ENCODE measurements around the gene BPTF.

DNA sequence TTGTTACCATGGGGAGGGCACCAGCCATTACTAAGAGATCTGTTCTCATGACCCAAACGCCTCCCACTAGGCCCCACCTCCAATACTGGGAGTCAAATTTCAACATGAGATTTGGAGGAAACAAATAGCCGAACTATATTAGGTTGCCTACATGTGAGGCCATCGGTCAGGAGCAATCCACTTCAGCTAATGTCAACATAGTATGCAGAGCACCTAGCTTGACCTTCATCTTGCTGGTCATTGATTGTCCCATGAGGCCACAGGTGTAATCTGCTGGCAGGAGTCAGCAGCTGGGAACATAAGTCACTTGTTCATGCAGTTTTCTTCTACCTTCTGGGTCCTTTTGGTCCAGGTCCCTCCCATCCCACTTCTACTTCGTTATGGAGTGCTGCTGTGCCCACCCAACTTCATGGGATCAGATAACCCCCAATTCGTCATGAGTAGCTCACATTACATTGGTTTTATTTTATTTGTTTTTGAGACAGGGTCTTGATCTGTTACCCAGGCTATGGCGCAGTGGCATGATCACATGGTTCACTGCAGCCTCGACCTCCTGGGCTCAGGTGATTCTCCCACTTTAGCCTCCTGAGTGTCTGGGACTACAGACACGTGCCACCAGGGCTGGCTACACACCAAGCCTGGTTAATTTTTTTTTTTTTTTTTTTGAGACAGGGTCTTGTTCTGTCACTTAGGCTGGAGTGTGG, 204.4 kb downstream of the BPTF start:
- TF ChIP-seq, protein P1, sequence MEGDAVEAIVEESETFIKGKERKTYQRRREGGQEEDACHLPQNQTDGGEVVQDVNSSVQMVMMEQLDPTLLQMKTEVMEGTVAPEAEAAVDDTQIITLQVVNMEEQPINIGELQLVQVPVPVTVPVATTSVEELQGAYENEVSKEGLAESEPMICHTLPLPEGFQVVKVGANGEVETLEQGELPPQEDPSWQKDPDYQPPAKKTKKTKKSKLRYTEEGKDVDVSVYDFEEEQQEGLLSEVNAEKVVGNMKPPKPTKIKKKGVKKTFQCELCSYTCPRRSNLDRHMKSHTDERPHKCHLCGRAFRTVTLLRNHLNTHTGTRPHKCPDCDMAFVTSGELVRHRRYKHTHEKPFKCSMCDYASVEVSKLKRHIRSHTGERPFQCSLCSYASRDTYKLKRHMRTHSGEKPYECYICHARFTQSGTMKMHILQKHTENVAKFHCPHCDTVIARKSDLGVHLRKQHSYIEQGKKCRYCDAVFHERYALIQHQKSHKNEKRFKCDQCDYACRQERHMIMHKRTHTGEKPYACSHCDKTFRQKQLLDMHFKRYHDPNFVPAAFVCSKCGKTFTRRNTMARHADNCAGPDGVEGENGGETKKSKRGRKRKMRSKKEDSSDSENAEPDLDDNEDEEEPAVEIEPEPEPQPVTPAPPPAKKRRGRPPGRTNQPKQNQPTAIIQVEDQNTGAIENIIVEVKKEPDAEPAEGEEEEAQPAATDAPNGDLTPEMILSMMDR (IDR thresholded peaks at IDR 0.05), result no peak
- TF ChIP-seq EZH2phosphoT487 (IDR thresholded peaks at IDR 0.05) (no peak), EZH2 (IDR thresholded peaks at IDR 0.05) (no peak)
